GM18507 (cell line): ENCODE measurements around the gene NT5DC4.

Source experiments
- DNase-seq: peaks from one replicate; pipeline ENCODE4 v3.0.0; 2011; ENCODE audit warnings: low read depth; ENCODE audit not compliant: insufficient read length; ENCODE audit errors: extremely low spot score
- FAIRE-seq: peaks from 2 replicates; lab custom pipeline; 2011; peaks lifted over from hg19 to GRCh38; lab: Jason Lieb, UNC

NT5DC4 gene

GRCh38 chr2:112740527-112740926, 19.7 kb downstream of the NT5DC4 start:
- DNase-seq (no peak), FAIRE-seq (no peak)

GRCh38 chr2:112749755-112750559, 29.1 kb downstream of the NT5DC4 start:
- peak; percentile 65 for DNase-seq

GRCh38 chr2:112750560-112750843, 29.7 kb downstream of the NT5DC4 start:
- FAIRE-seq (no peak), DNase-seq (no peak)

More at GRCh38 chr2:112749755-112750559, 29.1 kb downstream of the NT5DC4 start:
- peak; percentile 90 for FAIRE-seq

GRCh38 chr2:112751451-112752197, 30.8 kb downstream of the NT5DC4 start:
- FAIRE-seq (no peak), DNase-seq (no peak)

- DNase-seq, result no peak
- FAIRE-seq, result no peak
Measured at GRCh38 chr2:112752667-112753066, 31.8 kb downstream of the NT5DC4 start.

- FAIRE-seq (no peak), DNase-seq (no peak)
Measured at GRCh38 chr2:112754564-112754963, 33.7 kb downstream of the NT5DC4 start.

GRCh38 chr2:112755444-112755843, 34.6 kb downstream of the NT5DC4 start:
- no peak for DNase-seq
- no peak for FAIRE-seq

- FAIRE-seq, result no peak
- DNase-seq, result no peak
Measured at GRCh38 chr2:112756207-112756606, 35.4 kb downstream of the NT5DC4 start.

- DNase-seq (no peak), FAIRE-seq (no peak)
Measured at GRCh38 chr2:112757265-112757664, 36.4 kb downstream of the NT5DC4 start.

GRCh38 chr2:112758711-112759110, 37.9 kb downstream of the NT5DC4 start:
- no peak for FAIRE-seq
- no peak for DNase-seq

GRCh38 chr2:112760149-112760548, 39.3 kb downstream of the NT5DC4 start:
- FAIRE-seq, result no peak
- DNase-seq, result no peak

- DNase-seq, result no peak
- no peak for FAIRE-seq
Measured at GRCh38 chr2:112762276-112762675, 41.5 kb downstream of the NT5DC4 start.

- peak; percentile 97 for FAIRE-seq
- DNase-seq, result peak; percentile 95
Measured at GRCh38 chr2:112764071-112765044, 43.5 kb downstream of the NT5DC4 start, which contains the start of gene CKAP2L. CKAP2L (minus strand) TSS chr2:112764609; CDS start chr2:112764598, 11 bp downstream.

- DNase-seq (no peak), FAIRE-seq (peak; percentile 15)
Measured at GRCh38 chr2:112765251-112765650, 44.4 kb downstream of the NT5DC4 start.

GRCh38 chr2:112767693-112768330, 47.0 kb downstream of the NT5DC4 start:
- FAIRE-seq, result no peak

GRCh38 chr2:112768432-112768831, 47.6 kb downstream of the NT5DC4 start:
- FAIRE-seq (no peak), DNase-seq (no peak)

More at GRCh38 chr2:112767693-112768330, 47.0 kb downstream of the NT5DC4 start:
- DNase-seq, result no peak

GRCh38 chr2:112772322-112772721, 51.5 kb downstream of the NT5DC4 start:
- FAIRE-seq (peak; percentile 67), DNase-seq (no peak)

GRCh38 chr2:112772911-112773475, 52.2 kb downstream of the NT5DC4 start:
- DNase-seq, result no peak
- no peak for FAIRE-seq

GRCh38 chr2:112773556-112773955, 52.7 kb downstream of the NT5DC4 start:
- FAIRE-seq, result no peak
- DNase-seq, result no peak
